Measurements from ENCODE around the gene ZNF598. TPM values are rescaled to one million over a fixed set of nuclear protein-coding genes. Genes with fewer than 3 reads are reported as not detected.

The ZNF598 gene
- total RNA-seq, 3 donors from 2014 or later (not counting 1 experiment from before 2014, with no cell fraction given), result 56.1 to 71.6 (median 58.2) TPM

GRCh38 chr16:2047330-2048115 is 37.9 kb upstream of the ZNF598 start, which contains the start of the genes NTHL1 and TSC2:
Gene NTHL1, minus strand, starts transcription at chr16:2047834. Its CDS starts 11 bp downstream, at chr16:2047823.
Gene TSC2, plus strand, starts transcription at chr16:2047985. Its CDS starts 631 bp downstream, at chr16:2048616.
- H3K4me3 ChIP-seq (ENCODE audit: low read length), result peak within 1 kb of the TSS; percentile 71
- Mint-ChIP-seq H3K27me3 (ENCODE audit: low read depth in 2 of 2) (no peaks in the 10 kb centered on the region), H3K4me1 (peaks cover 14 to 28% of the 10 kb centered on the region in 2 donors), H3K27ac (peak within 1 kb of the TSS; percentile 61 to 73), H3K9me3 (no peaks in the 10 kb centered on the region), H3K4me3 (peak within 1 kb of the TSS; percentile 93), H3K36me3 (no peaks in the 10 kb centered on the region)
- H3K36me3 ChIP-seq (ENCODE audit: control insufficient read depth, insufficient read depth, low read length), result peaks cover 11% of the 10 kb centered on the region
- peak; percentile 92 to 96 for DNase-seq
- peak; percentile 41 for TF ChIP-seq CTCF (IDR thresholded peaks at IDR 0.05)
- H3K27me3 ChIP-seq (ENCODE audit: control insufficient read depth, insufficient read depth, low read length), result no peaks in the 10 kb centered on the region
- ATAC-seq, result peak; percentile 95 to 99 (median 99)
- intact Hi-C loops (cut with micrococcal nuclease), result loop anchor here (1.0 kb wide), 2 partner anchors 24 to 108 kb away; partner anchors contain the start of gene TRAF7
- H3K27ac ChIP-seq (ENCODE audit: low read length), result no peak within 1 kb of the TSS
- under 1% methylated on average over 81 of the region's 81 CpGs for WGBS (ENCODE audit: insufficient coverage)
- H3K4me1 ChIP-seq (ENCODE audit: control insufficient read depth, insufficient read depth, low read length), result peaks cover 35% of the 10 kb centered on the region
- no peaks in the 10 kb centered on the region for H3K9me3 ChIP-seq (ENCODE audit: control insufficient read depth, insufficient read depth, low read length)

- TF ChIP-seq CTCF (IDR thresholded peaks at IDR 0.05), result no peak
- H3K4me3 Mint-ChIP-seq, result peak overlapping the region; percentile 91
- Histone ChIP-seq H3K36me3 (ENCODE audit: control insufficient read depth, insufficient read depth, low read length) (peaks cover 7% of the 10 kb centered on the region), H3K9me3 (ENCODE audit: control insufficient read depth, insufficient read depth, low read length) (no peaks in the 10 kb centered on the region), H3K4me3 (ENCODE audit: low read length) (peak overlapping the region; percentile 71), H3K27me3 (ENCODE audit: control insufficient read depth, insufficient read depth, low read length) (no peaks in the 10 kb centered on the region), H3K27ac (ENCODE audit: low read length) (no peak overlapping the region), H3K4me1 (ENCODE audit: control insufficient read depth, insufficient read depth, low read length) (peaks cover 35% of the 10 kb centered on the region)
- WGBS (ENCODE audit: insufficient coverage), result 34% methylated on average over 8 of the region's 8 CpGs
- H3K36me3 Mint-ChIP-seq, result no peaks in the 10 kb centered on the region
- intact Hi-C loops (cut with micrococcal nuclease), result loop anchor here (1.0 kb wide), 2 partner anchors 24 to 108 kb away; partner anchors contain the start of gene TRAF7
- peak overlapping the region in 1 of 2 donors; percentile 73 for H3K27ac Mint-ChIP-seq
- H3K4me1 Mint-ChIP-seq, result peaks cover 14 to 26% of the 10 kb centered on the region in 2 donors
- ATAC-seq (no peak), DNase-seq (no peak)
- no peaks in the 10 kb centered on the region for H3K27me3 Mint-ChIP-seq (ENCODE audit: low read depth in 2 of 2)
- H3K9me3 Mint-ChIP-seq, result no peaks in the 10 kb centered on the region
Observed at GRCh38 chr16:2046893-2047329, 37.3 kb upstream of the ZNF598 start.

- peaks cover 5% of the 10 kb centered on the region for H3K36me3 ChIP-seq (ENCODE audit: control insufficient read depth, insufficient read depth, low read length)
- no peaks in the 10 kb centered on the region for H3K27me3 ChIP-seq (ENCODE audit: control insufficient read depth, insufficient read depth, low read length)
- H3K4me1 ChIP-seq (ENCODE audit: control insufficient read depth, insufficient read depth, low read length), result peaks cover 35% of the 10 kb centered on the region
- no peaks in the 10 kb centered on the region for H3K27me3 Mint-ChIP-seq (ENCODE audit: low read depth in 2 of 2)
- no peaks in the 10 kb centered on the region for H3K36me3 Mint-ChIP-seq
- ATAC-seq (no peak), DNase-seq (no peak)
- WGBS (ENCODE audit: insufficient coverage), result 93% methylated on average over 20 of the region's 21 CpGs
- no peak overlapping the region for H3K4me3 ChIP-seq (ENCODE audit: low read length)
- H3K9me3 ChIP-seq (ENCODE audit: control insufficient read depth, insufficient read depth, low read length), result no peaks in the 10 kb centered on the region
- no peak overlapping the region for H3K27ac Mint-ChIP-seq
- intact Hi-C loops (cut with micrococcal nuclease), result no loop called here
- H3K4me3 Mint-ChIP-seq, result peak overlapping the region; percentile 91
- TF ChIP-seq CTCF (IDR thresholded peaks at IDR 0.05), result no peak
- peaks cover 14 to 26% of the 10 kb centered on the region in 2 donors for H3K4me1 Mint-ChIP-seq
- no peak overlapping the region for H3K27ac ChIP-seq (ENCODE audit: low read length)
- no peaks in the 10 kb centered on the region for H3K9me3 Mint-ChIP-seq
Observed at GRCh38 chr16:2045965-2046892, 36.6 kb upstream of the ZNF598 start.

Measured in natural killer cell (primary cell).